ENCODE data around the gene ELK3.

Gene ELK3

GRCh38 chr12:96305665-96306064 lies 111.5 kb downstream of the ELK3 start:
- H3K27ac ChIP-seq (replicated peaks) = no peak overlapping the region
- TF ChIP-seq SPI1 (IDR thresholded peaks at IDR 0.05; ENCODE audit: borderline replicate concordance, low read depth) = no peak
- no peak for TF ChIP-seq POLR2AphosphoS5 (IDR thresholded peaks at IDR 0.05; ENCODE audit: low read depth)
- TF ChIP-seq CTCF (IDR thresholded peaks at IDR 0.05; ENCODE audit: insufficient read depth, low read length) = no peak
- no peak for TF ChIP-seq GABPA (IDR thresholded peaks at IDR 0.05; ENCODE audit: low read depth)
- TF ChIP-seq REST (IDR thresholded peaks at IDR 0.05; ENCODE audit: insufficient replicate concordance, low read depth) = no peak
- H3K4me3 ChIP-seq (replicated peaks; ENCODE audit: insufficient read depth, low read length) = no peak overlapping the region
- no peak for DNase-seq (ENCODE audit: low read depth in 1 of 2, low spot score in 1 of 2)
- H3K27me3 ChIP-seq (ENCODE audit: insufficient read depth, poor library complexity, severe bottlenecking) = no peaks in the 10 kb centered on the region

- no peak for TF ChIP-seq CTCF (IDR thresholded peaks at IDR 0.05; ENCODE audit: insufficient read depth, low read length)
- TF ChIP-seq SPI1 (IDR thresholded peaks at IDR 0.05; ENCODE audit: borderline replicate concordance, low read depth) = no peak
- TF ChIP-seq REST (IDR thresholded peaks at IDR 0.05; ENCODE audit: insufficient replicate concordance, low read depth) = no peak
- no peak for TF ChIP-seq GABPA (IDR thresholded peaks at IDR 0.05; ENCODE audit: low read depth)
- TF ChIP-seq POLR2AphosphoS5 (IDR thresholded peaks at IDR 0.05; ENCODE audit: low read depth) = no peak
- DNase-seq (ENCODE audit: low read depth in 1 of 2, low spot score in 1 of 2) = no peak
- Histone ChIP-seq H3K27ac (replicated peaks) (no peak overlapping the region), H3K27me3 (ENCODE audit: insufficient read depth, poor library complexity, severe bottlenecking) (no peaks in the 10 kb centered on the region), H3K4me3 (replicated peaks; ENCODE audit: insufficient read depth, low read length) (no peak overlapping the region)
Observed at GRCh38 chr12:96308881-96309280, 114.7 kb downstream of the ELK3 start.

- H3K27me3 ChIP-seq (ENCODE audit: insufficient read depth, poor library complexity, severe bottlenecking) = no peaks in the 10 kb centered on the region
- no peak for DNase-seq (ENCODE audit: low read depth in 1 of 2, low spot score in 1 of 2)
- H3K4me3 ChIP-seq (replicated peaks; ENCODE audit: insufficient read depth, low read length) = no peak overlapping the region
- no peak overlapping the region for H3K27ac ChIP-seq (replicated peaks)
- TF ChIP-seq REST (IDR thresholded peaks at IDR 0.05; ENCODE audit: insufficient replicate concordance, low read depth) (no peak), GABPA (IDR thresholded peaks at IDR 0.05; ENCODE audit: low read depth) (no peak), CTCF (IDR thresholded peaks at IDR 0.05; ENCODE audit: insufficient read depth, low read length) (no peak), SPI1 (IDR thresholded peaks at IDR 0.05; ENCODE audit: borderline replicate concordance, low read depth) (no peak), POLR2AphosphoS5 (IDR thresholded peaks at IDR 0.05; ENCODE audit: low read depth) (no peak)
Observed at GRCh38 chr12:96310067-96310466, 115.9 kb downstream of the ELK3 start.
